Transverse colon (tissue), 4 donors: ENCODE results near the gene PAPSS1. TPM values are rescaled to one million over a fixed set of nuclear protein-coding genes. Genes with fewer than 3 reads are reported as not detected.

Source experiments
- DNase-seq: peaks from one replicate; pipeline ENCODE4 v3.0.0-alpha.2; 2019
- H3K27ac ChIP-seq, 4 donors: fragments of 200-600 bp; sonication (generic); 2 replicates each; pipeline ENCODE4 v1.5.1; 2016 to 2018; ENCODE audit warnings: inconsistent platforms in 4 of 4
- H3K27me3 ChIP-seq: fragments of 200-600 bp; sonication (generic); 2 replicates; pipeline ENCODE4 v1.5.1; 2017; ENCODE audit warnings: inconsistent platforms
- H3K36me3 ChIP-seq, 4 donors: fragments of 200-600 bp; sonication (generic); 2 replicates each; pipeline ENCODE4 v1.5.1; 2017 to 2019; ENCODE audit warnings: inconsistent platforms in 4 of 4
- H3K4me1 ChIP-seq, 4 donors: fragments of 200-600 bp; sonication (generic); 2 replicates each; pipeline ENCODE4 v1.5.1; 2017 to 2020; ENCODE audit warnings: inconsistent platforms in 4 of 4
- H3K4me3 ChIP-seq, 4 donors: fragments of 200-600 bp; sonication (generic); 1 replicate in 1 of 4; 2 replicates in 3 of 4; pipeline versions ENCODE4 v1.5.1 to v1.6.1; 2017 to 2019; ENCODE audit warnings: inconsistent platforms in 4 of 4
- H3K9me3 ChIP-seq, 2 donors: fragments of 200-600 bp; sonication (generic); 2 replicates each; pipeline ENCODE4 v1.5.1; 2017 to 2019; ENCODE audit warnings: inconsistent platforms in 2 of 2
- CTCF ChIP-seq, 5 experiments: fragments of 200-600 bp in 3 of 5; fragments of 450-650 bp in 2 of 5; sonication (generic) in 3 of 5; IDR thresholded peaks; 1 replicate in 2 of 5; 2 replicates in 3 of 5; pipeline ENCODE4 v1.5.1; 2016 to 2017; ENCODE audit warnings: antibody characterized with exemption in 5 of 5, inconsistent platforms in 3 of 5, mild to moderate bottlenecking in 2 of 5, moderate library complexity in 1 of 5
- EP300 ChIP-seq: sonication (generic); formaldehyde crosslinking; IDR thresholded peaks from one replicate; pipeline ENCODE4 v1.6.1; 2017; ENCODE audit warnings: antibody characterized with exemption, low read depth
- POLR2A ChIP-seq: fragments of 450-650 bp; IDR thresholded peaks from one replicate; pipeline ENCODE4 v1.6.1; 2016; ENCODE audit warnings: antibody characterized with exemption, mild to moderate bottlenecking, moderate library complexity
- POLR2AphosphoS5 ChIP-seq, 3 donors: sonication (generic); formaldehyde crosslinking; IDR thresholded peaks; one replicate each; pipeline ENCODE4 v1.6.1; 2016; ENCODE audit warnings: antibody characterized with exemption in 3 of 3
- WGBS, 2 donors: methylation state at CpG; one replicate each; pipeline ENCODE4 v1.1.5; 2018; ENCODE audit warnings: low coverage in 1 of 2; 5-methylcytosine and 5-hydroxymethylcytosine counted together
- in situ Hi-C, 4 donors: fragments of 200-750 bp; cut with MboI; loops; one replicate each; pipeline versions ENCODE4 v1.15.0 to v1.15.1; 2017; ENCODE audit warnings: low sequenced_read_pairs in 3 of 4, low pct_ligation_motif_present in 1 of 4, low pct_unique_long_range_greater_than_20kb in 1 of 4
- intact Hi-C: fragments of 100-400 bp; cut with DNase I; formaldehyde crosslinking; loops from one replicate; pipeline ENCODE4 v1.15.1; 2023; ENCODE audit warnings: low total_unique reads
- total RNA-seq, 4 donors: library from RNA; depleted of rRNA; stranded (reverse); fragments of >200 nt; gene quantifications; one replicate each; pipeline ENCODE4 v1.1.0, GENCODE V29; 2016

The PAPSS1 gene
- total RNA-seq, 4 donors from 2014 or later, result 7.5 to 23.3 (median 16.8) TPM

- in situ Hi-C loops (no loop called here), intact Hi-C loops (no loop called here)
- Histone ChIP-seq H3K27me3 (no peaks in the 10 kb centered on the region), H3K4me3 (no peak overlapping the region), H3K9me3 (peaks cover 0 to 3% of the 10 kb centered on the region in 2 donors), H3K4me1 (no peaks in the 10 kb centered on the region), H3K36me3 (no peaks in the 10 kb centered on the region), H3K27ac (no peak overlapping the region)
- WGBS, 2 donors, result 96 to 100% methylated on average over 2 to 4 of the region's 4 CpGs
- no peak for DNase-seq
- TF ChIP-seq CTCF (IDR thresholded peaks at IDR 0.05) (no peak), POLR2A (no peak), EP300 (no peak), POLR2AphosphoS5 (IDR thresholded peaks at IDR 0.05) (no peak)
These were observed 94.6 kb downstream of the PAPSS1 start for GRCh38 chr4:107625391-107625902.

- TF ChIP-seq POLR2A (no peak), EP300 (no peak), CTCF (IDR thresholded peaks at IDR 0.05) (no peak), POLR2AphosphoS5 (IDR thresholded peaks at IDR 0.05) (no peak)
- in situ Hi-C loops (no loop called here), intact Hi-C loops (no loop called here)
- Histone ChIP-seq H3K27ac (no peak overlapping the region), H3K4me3 (no peak overlapping the region), H3K36me3 (no peaks in the 10 kb centered on the region), H3K4me1 (peaks cover 0 to 4% (median 1%) of the 10 kb centered on the region in 4 donors), H3K27me3 (no peaks in the 10 kb centered on the region), H3K9me3 (peaks cover 0 to 3% of the 10 kb centered on the region in 2 donors)
- DNase-seq, result no peak
- WGBS, 2 donors, result 90 to 100% methylated on average over 2 of the region's 2 CpGs
These were observed 96.0 kb downstream of the PAPSS1 start for GRCh38 chr4:107624024-107624423.

- intact Hi-C loops (no loop called here), in situ Hi-C loops (no loop called here)
- Histone ChIP-seq H3K27me3 (no peaks in the 10 kb centered on the region), H3K4me1 (peaks cover 0 to 8% (median 3%) of the 10 kb centered on the region in 4 donors), H3K4me3 (no peak overlapping the region), H3K9me3 (peaks cover 0 to 3% of the 10 kb centered on the region in 2 donors), H3K27ac (no peak overlapping the region), H3K36me3 (no peaks in the 10 kb centered on the region)
- TF ChIP-seq EP300, result no peak
- no peak for TF ChIP-seq POLR2AphosphoS5 (IDR thresholded peaks at IDR 0.05)
- no peak for TF ChIP-seq CTCF (IDR thresholded peaks at IDR 0.05)
- DNase-seq, result no peak
- 91 to 100% methylated on average over 2 of the region's 2 CpGs for WGBS, 2 donors
These were observed 98.0 kb downstream of the PAPSS1 start for GRCh38 chr4:107622006-107622405.

- Histone ChIP-seq H3K9me3 (peaks cover 0 to 3% of the 10 kb centered on the region in 2 donors), H3K27ac (no peak overlapping the region), H3K4me3 (no peak overlapping the region), H3K27me3 (no peaks in the 10 kb centered on the region), H3K4me1 (peaks cover 0 to 8% (median 3%) of the 10 kb centered on the region in 4 donors), H3K36me3 (no peaks in the 10 kb centered on the region)
- in situ Hi-C loops, result no loop called here
- WGBS, 2 donors, result 85 to 86% methylated on average over 2 of the region's 2 CpGs
- TF ChIP-seq CTCF (IDR thresholded peaks at IDR 0.05), result no peak
- no peak for TF ChIP-seq EP300
- TF ChIP-seq POLR2AphosphoS5 (IDR thresholded peaks at IDR 0.05), result no peak
- TF ChIP-seq POLR2A, result no peak
- intact Hi-C loops, result no loop called here
- DNase-seq, result no peak
These were observed 100.3 kb downstream of the PAPSS1 start for GRCh38 chr4:107619731-107620130.
